Endothelial cell of umbilical vein (primary cell): ENCODE measurements around the gene ZBTB48. TPM values are rescaled to one million over a fixed set of nuclear protein-coding genes. Genes with fewer than 3 reads are reported as not detected.

Source experiments
- BruUV-seq: library from RNA; stranded (reverse); fragments of 400-500 nt; replicated peaks from 2 replicates; lab custom pipeline; 2021; lab: Mats Ljungman, UMichigan
- CTCF ChIA-PET: fragments of 300-600, 350-600 bp; sonication (Branson Sonifier 250); formaldehyde crosslinking; loops from one replicate; lab custom pipeline; 2021; ENCODE audit warnings: antibody characterized with exemption, inconsistent platforms; lab: Charles Lee
- POLR2A ChIA-PET: fragments of 300-600, 350-600 bp; sonication (Branson Sonifier 250); formaldehyde crosslinking; loops from one replicate; lab custom pipeline; 2021; ENCODE audit warnings: antibody characterized with exemption, inconsistent platforms; lab: Charles Lee
- DNase-seq: peaks from one replicate; pipeline ENCODE4 v3.0.0-alpha.2; 2011; ENCODE audit warnings: low read depth, low spot score
- FAIRE-seq: peaks from 2 replicates; lab custom pipeline; 2011; peaks lifted over from hg19 to GRCh38; lab: Jason Lieb, UNC
- H2AFZ ChIP-seq: 2 replicates; pipeline ENCODE4 v1.6.0; 2012; ENCODE audit warnings: low read depth, low read length, control low read depth, inconsistent platforms
- H3K27ac ChIP-seq: 2 replicates; pipeline ENCODE4 v1.5.1; 2011; ENCODE audit warnings: low read depth, mild to moderate bottlenecking, control low read depth, low read length, moderate library complexity; ENCODE audit not compliant: insufficient read depth
- H3K27me3 ChIP-seq, 2 experiments: 2 replicates each; pipeline versions ENCODE4 v1.6.0 to v1.6.1; 2011; ENCODE audit warnings: low read length in 2 of 2, mixed read lengths in 1 of 2; ENCODE audit not compliant: control insufficient read depth in 2 of 2, insufficient read depth in 2 of 2
- H3K36me3 ChIP-seq, 2 experiments: 2 replicates in 1 of 2; 3 replicates in 1 of 2; pipeline ENCODE4 v1.5.1; 2011; ENCODE audit warnings: low read length in 2 of 2, mild to moderate bottlenecking in 1 of 2, moderate library complexity in 1 of 2; ENCODE audit not compliant: control insufficient read depth in 2 of 2, insufficient read depth in 2 of 2; ENCODE audit errors: extremely low read depth in 1 of 2
- H3K4me1 ChIP-seq: 3 replicates; pipeline ENCODE4 v1.5.1; 2011; ENCODE audit warnings: mild to moderate bottlenecking, low read length; ENCODE audit not compliant: control insufficient read depth, insufficient read depth; ENCODE audit errors: extremely low read depth
- H3K4me2 ChIP-seq: 2 replicates; pipeline ENCODE4 v1.6.1; 2011; ENCODE audit warnings: low read length, control low read depth, mixed read lengths; ENCODE audit not compliant: insufficient read depth
- H3K4me3 ChIP-seq, 3 experiments: fragments of 200-600 bp in 1 of 3; sonication (generic), shearing (Covaris generic) in 1 of 3; replicated peaks in 1 of 3; 2 replicates each; pipeline ENCODE4 v1.5.1; 2011 to 2016; ENCODE audit warnings: control low read depth in 3 of 3, low read length in 3 of 3, mild to moderate bottlenecking in 2 of 3, inconsistent platforms in 1 of 3, low read depth in 1 of 3, moderate library complexity in 1 of 3; ENCODE audit not compliant: insufficient read depth in 1 of 3
- H3K79me2 ChIP-seq: 2 replicates; pipeline ENCODE4 v1.6.0; 2012; ENCODE audit warnings: low read length, inconsistent platforms; ENCODE audit not compliant: control insufficient read depth, insufficient read depth
- H3K9ac ChIP-seq: replicated peaks from 2 replicates; pipeline ENCODE3; 2011; ENCODE audit warnings: low read length, control low read depth; ENCODE audit not compliant: insufficient read depth; ENCODE audit errors: extremely low read depth
- H3K9me1 ChIP-seq: replicated peaks from 3 replicates; pipeline ENCODE4 v1.6.0; 2011; ENCODE audit warnings: mild to moderate bottlenecking, low read length; ENCODE audit not compliant: control insufficient read depth, insufficient read depth; ENCODE audit errors: extremely low read depth
- H3K9me3 ChIP-seq: replicated peaks from 2 replicates; pipeline ENCODE4 v1.5.1; 2012; ENCODE audit warnings: low read length, inconsistent platforms; ENCODE audit not compliant: control insufficient read depth, insufficient read depth
- H4K20me1 ChIP-seq: replicated peaks from 2 replicates; pipeline ENCODE3; 2011; ENCODE audit warnings: mild to moderate bottlenecking, low read length; ENCODE audit not compliant: control insufficient read depth, insufficient read depth; ENCODE audit errors: extremely low read depth
- EZH2 ChIP-seq: IDR thresholded peaks from 2 replicates; pipeline ENCODE4 v1.6.1; 2012; ENCODE audit warnings: borderline replicate concordance, low read depth, mild to moderate bottlenecking, moderate library complexity, low read length, inconsistent platforms; ENCODE audit not compliant: severe bottlenecking
- FOS ChIP-seq: IDR thresholded peaks from 2 replicates; pipeline ENCODE4 v1.6.1; 2011; ENCODE audit warnings: mild to moderate bottlenecking, low read length, moderate library complexity, borderline replicate concordance; ENCODE audit not compliant: insufficient read depth
- GATA2 ChIP-seq: IDR thresholded peaks from 2 replicates; pipeline ENCODE4 v1.7.0; 2011; ENCODE audit warnings: low read depth, mild to moderate bottlenecking, moderate library complexity, mixed read lengths, low read length; ENCODE audit not compliant: insufficient read length, insufficient read depth
- JUN ChIP-seq: IDR thresholded peaks from 2 replicates; pipeline ENCODE4 v1.6.1; 2011; ENCODE audit warnings: borderline replicate concordance, low read depth; ENCODE audit not compliant: insufficient read length, insufficient read depth
- MYC ChIP-seq: IDR thresholded peaks from one replicate; pipeline ENCODE4 v1.6.1; 2011; ENCODE audit warnings: mild to moderate bottlenecking, low read depth, low read length
- POLR2A ChIP-seq: IDR thresholded peaks from 2 replicates; pipeline ENCODE4 v1.6.1; 2012; ENCODE audit warnings: low read depth, mild to moderate bottlenecking, control low read depth, low read length
- POLR2AphosphoS5 ChIP-seq: IDR thresholded peaks from 2 replicates; pipeline ENCODE4 v1.6.1; 2012; ENCODE audit warnings: low read depth, mild to moderate bottlenecking, control low read depth, low read length, moderate library complexity; ENCODE audit not compliant: insufficient read depth
- dilution Hi-C: fragments of 300-500 bp; cut with MboI; formaldehyde crosslinking; loops from one replicate; pipeline ENCODE4 v1.15.0; 2019; ENCODE audit warnings: low sequenced_read_pairs; ENCODE audit not compliant: extremely low pct_ligation_motif_present
- intact Hi-C: fragments of 100-400 bp; cut with micrococcal nuclease; formaldehyde crosslinking; loops from one replicate; pipeline ENCODE4 v1.10.0; 2022
- polyA plus RNA-seq, 4 experiments: library from polyadenylated mRNA; depleted of rRNA in 3 of 4; stranded (reverse) in 3 of 4; unstranded in 1 of 4; fragments of >200 nt; gene quantifications; 2 replicates each; pipeline versions ENCODE4 v1.2.1 to v1.2.3, GENCODE V29; 2011 to 2012; ENCODE audit warnings: missing spikeins in 1 of 4
- total RNA-seq: library from RNA; stranded (reverse); gene quantifications from 2 replicates; pipeline ENCODE4 v1.2.3, GENCODE V29; 2021
- TF ChIP-seq, protein P1 (sequence below), 2 donors: IDR thresholded peaks; 1 replicate in 1 of 2; 2 replicates in 1 of 2; pipeline ENCODE4 v1.5.1; 2011; ENCODE audit warnings: low read length in 2 of 2, mild to moderate bottlenecking in 2 of 2, moderate library complexity in 2 of 2, control low read depth in 1 of 2, inconsistent platforms in 1 of 2, low read depth in 1 of 2; ENCODE audit not compliant: insufficient read depth in 1 of 2; ENCODE audit errors: extremely low read depth in 1 of 2
- TF ChIP-seq, protein P2 (sequence below): IDR thresholded peaks from 2 replicates; pipeline ENCODE4 v1.6.1; 2011; ENCODE audit not compliant: insufficient read depth, insufficient read length

ZBTB48 gene
- total and polyA plus RNA-seq, 2 donors (not counting 3 experiments of a cell fraction or from before 2014, with no cell fraction given) = 20.9 to 25.1 TPM

DNA sequence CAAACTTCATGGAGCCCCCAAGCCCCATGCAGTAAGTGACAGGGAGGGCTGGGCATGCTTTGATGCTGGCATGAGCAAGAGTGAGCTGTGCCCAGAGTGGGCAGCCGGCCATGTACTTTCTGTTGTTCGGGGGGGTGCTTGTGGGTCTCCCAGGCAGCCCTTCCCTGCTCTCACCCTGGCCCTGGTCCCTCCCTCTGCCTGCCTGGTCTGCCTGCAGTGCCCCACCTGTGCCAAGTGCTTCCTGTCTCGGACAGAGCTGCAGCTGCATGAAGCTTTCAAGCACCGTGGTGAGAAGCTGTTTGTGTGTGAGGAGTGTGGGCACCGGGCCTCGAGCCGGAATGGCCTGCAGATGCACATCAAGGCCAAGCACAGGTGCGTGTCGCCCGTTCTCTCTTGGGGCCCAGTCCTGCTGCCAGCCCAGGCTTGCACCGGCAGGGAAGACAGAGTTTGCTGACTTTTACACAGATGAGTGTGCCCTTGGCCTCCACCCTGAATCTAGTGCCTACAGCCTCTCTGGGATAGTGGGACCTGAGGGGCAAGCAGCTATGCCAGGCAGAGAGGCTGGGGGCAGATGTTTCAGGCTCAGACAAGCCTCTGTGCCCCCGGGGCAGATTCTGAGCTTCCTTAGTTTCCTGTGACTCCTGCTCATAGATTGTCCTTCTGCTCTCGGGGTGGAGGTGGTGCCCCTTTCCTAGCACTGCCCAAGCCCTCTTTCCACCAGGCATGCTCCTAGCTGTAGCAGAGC lies 7.6 kb downstream of the ZBTB48 start:
- Histone ChIP-seq H3K4me3 (no peak overlapping the region), H3K27me3 (no peaks in the 10 kb centered on the region), H3K36me3 (peaks cover 0 to 16% of the 10 kb centered on the region in 2 experiments), H3K9me1 (no peaks in the 10 kb centered on the region), H2AFZ (no peak overlapping the region), H3K27ac (no peak overlapping the region), H4K20me1 (no peaks in the 10 kb centered on the region), H3K4me2 (no peak overlapping the region), H3K9ac (no peak overlapping the region), H3K79me2 (no peaks in the 10 kb centered on the region), H3K9me3 (no peaks in the 10 kb centered on the region), H3K4me1 (no peaks in the 10 kb centered on the region)
- FAIRE-seq = no peak
- DNase-seq = no peak
- intact Hi-C loops (no loop called here), dilution Hi-C loops (no loop called here)
- TF ChIP-seq POLR2AphosphoS5 (no peak), JUN (no peak), POLR2A (no peak), MYC (no peak), EZH2 (no peak), GATA2 (no peak), FOS (no peak)
- TF ChIP-seq, protein P1, sequence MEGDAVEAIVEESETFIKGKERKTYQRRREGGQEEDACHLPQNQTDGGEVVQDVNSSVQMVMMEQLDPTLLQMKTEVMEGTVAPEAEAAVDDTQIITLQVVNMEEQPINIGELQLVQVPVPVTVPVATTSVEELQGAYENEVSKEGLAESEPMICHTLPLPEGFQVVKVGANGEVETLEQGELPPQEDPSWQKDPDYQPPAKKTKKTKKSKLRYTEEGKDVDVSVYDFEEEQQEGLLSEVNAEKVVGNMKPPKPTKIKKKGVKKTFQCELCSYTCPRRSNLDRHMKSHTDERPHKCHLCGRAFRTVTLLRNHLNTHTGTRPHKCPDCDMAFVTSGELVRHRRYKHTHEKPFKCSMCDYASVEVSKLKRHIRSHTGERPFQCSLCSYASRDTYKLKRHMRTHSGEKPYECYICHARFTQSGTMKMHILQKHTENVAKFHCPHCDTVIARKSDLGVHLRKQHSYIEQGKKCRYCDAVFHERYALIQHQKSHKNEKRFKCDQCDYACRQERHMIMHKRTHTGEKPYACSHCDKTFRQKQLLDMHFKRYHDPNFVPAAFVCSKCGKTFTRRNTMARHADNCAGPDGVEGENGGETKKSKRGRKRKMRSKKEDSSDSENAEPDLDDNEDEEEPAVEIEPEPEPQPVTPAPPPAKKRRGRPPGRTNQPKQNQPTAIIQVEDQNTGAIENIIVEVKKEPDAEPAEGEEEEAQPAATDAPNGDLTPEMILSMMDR (IDR thresholded peaks at IDR 0.05; ENCODE audit: extremely low read depth in 1 of 2, insufficient read depth in 1 of 2, low read depth in 1 of 2, low read length in 2 of 2) = no peak
- TF ChIP-seq, protein P2, sequence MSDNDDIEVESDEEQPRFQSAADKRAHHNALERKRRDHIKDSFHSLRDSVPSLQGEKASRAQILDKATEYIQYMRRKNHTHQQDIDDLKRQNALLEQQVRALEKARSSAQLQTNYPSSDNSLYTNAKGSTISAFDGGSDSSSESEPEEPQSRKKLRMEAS = no peak
- ChIA-PET CTCF (no interaction called here), POLR2A (no interaction called here)
- no TSS peak for BruUV-seq
